ENCODE results near the gene ARHGAP1.

Gene ARHGAP1

DNA sequence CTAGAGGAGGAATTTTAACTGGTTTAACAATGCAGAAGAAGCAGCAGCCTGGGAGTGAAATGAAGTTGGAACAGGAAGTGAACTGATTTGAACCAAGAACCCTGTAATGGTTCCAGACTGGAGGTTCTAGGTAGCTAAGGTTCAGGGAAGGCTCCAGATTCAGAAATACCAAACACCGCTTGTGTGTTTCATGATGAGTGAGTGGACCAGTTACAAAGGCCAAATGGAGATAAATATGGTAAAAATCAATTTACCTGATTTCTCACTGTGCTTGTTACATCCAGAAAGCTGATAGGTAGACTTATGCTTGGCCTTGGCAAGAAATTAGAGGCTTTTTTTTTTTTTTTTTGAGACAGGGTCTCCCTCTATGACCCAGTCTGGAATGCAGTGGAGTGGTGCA, 70.2 kb downstream of the ARHGAP1 start:
- no peaks in the 10 kb centered on the region for H3K27me3 ChIP-seq (ENCODE audit: control insufficient read depth in 1 of 2, insufficient read depth in 2 of 2, low read length in 2 of 2)
- no peaks in the 10 kb centered on the region for H3K9me3 ChIP-seq (ENCODE audit: low read length)
- H3K27ac ChIP-seq (ENCODE audit: low read depth, low read length): no peak overlapping the region
- no peak overlapping the region for H3K9ac ChIP-seq (ENCODE audit: low read length)
- peaks cover 23% of the 10 kb centered on the region for H3K36me3 ChIP-seq (ENCODE audit: insufficient read depth, low read length)
- H3K4me1 ChIP-seq (ENCODE audit: insufficient read depth, low read length): no peaks in the 10 kb centered on the region
- no peak overlapping the region for H3K4me3 ChIP-seq (ENCODE audit: low read depth in 1 of 2, low read length in 2 of 2)

DNA sequence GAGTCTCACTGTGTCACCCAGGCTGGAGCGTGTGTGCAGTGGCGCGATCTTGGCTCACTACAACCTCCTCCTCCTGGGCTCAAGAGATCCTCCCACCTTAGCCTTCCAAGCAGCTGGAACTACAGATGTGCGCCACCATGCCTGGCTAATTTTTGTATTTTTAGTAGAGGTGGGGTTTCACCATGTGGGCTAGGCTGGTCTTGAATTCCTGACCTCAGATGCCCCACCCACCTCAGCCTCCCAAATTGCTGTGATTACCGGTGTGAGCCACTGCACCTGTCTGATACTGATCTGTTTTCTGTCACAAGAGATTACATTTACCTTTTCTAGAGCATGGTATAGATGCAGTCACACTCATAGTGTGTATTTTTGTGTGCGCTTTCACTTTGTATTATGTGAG, 71.5 kb downstream of the ARHGAP1 start:
- Histone ChIP-seq H3K4me3 (ENCODE audit: low read depth in 1 of 2, low read length in 2 of 2) (no peak overlapping the region), H3K27ac (ENCODE audit: low read depth, low read length) (no peak overlapping the region), H3K9ac (ENCODE audit: low read length) (no peak overlapping the region), H3K27me3 (ENCODE audit: control insufficient read depth in 1 of 2, insufficient read depth in 2 of 2, low read length in 2 of 2) (no peaks in the 10 kb centered on the region), H3K36me3 (ENCODE audit: insufficient read depth, low read length) (peaks cover 27% of the 10 kb centered on the region), H3K9me3 (ENCODE audit: low read length) (no peaks in the 10 kb centered on the region), H3K4me1 (ENCODE audit: insufficient read depth, low read length) (no peaks in the 10 kb centered on the region)
